ENCODE data around the gene CAPN12.
"Not testable (repeated sequence)": the region's sequence is repeated elsewhere in the genome, so short reads cannot be mapped to it uniquely, and the experiment has no call there.

Gene CAPN12, protein sequence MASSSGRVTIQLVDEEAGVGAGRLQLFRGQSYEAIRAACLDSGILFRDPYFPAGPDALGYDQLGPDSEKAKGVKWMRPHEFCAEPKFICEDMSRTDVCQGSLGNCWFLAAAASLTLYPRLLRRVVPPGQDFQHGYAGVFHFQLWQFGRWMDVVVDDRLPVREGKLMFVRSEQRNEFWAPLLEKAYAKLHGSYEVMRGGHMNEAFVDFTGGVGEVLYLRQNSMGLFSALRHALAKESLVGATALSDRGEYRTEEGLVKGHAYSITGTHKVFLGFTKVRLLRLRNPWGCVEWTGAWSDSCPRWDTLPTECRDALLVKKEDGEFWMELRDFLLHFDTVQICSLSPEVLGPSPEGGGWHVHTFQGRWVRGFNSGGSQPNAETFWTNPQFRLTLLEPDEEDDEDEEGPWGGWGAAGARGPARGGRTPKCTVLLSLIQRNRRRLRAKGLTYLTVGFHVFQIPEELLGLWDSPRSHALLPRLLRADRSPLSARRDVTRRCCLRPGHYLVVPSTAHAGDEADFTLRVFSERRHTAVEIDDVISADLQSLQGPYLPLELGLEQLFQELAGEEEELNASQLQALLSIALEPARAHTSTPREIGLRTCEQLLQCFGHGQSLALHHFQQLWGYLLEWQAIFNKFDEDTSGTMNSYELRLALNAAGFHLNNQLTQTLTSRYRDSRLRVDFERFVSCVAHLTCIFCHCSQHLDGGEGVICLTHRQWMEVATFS

DNA sequence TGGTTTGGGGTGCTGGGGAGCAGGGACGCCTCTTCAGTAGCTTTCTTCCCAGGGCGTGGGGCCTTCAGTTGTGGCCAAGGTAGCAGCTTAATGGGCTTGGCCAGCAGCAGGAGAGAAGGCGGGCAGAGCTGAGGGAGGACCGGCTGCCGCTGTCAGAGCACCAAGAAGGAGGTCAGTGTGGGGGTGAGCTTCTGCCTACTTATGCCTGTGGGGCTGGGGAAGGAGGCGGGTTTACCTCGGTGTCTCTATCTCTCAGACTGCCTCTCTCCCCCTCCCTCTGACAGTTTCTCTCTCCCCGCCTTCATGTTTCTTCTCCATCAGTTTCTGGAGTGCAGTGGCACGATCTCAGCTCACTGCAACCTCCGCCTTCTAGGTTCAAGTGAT, at the start of gene CAPN12:
Gene CAPN12 (minus strand): TSS at position 177 of the 384 bp plus-strand sequence. CDS start 309 bp downstream, outside the sequence.
- DNase-seq (ENCODE audit: low read depth): no peak
- TF ChIP-seq, protein P1, sequence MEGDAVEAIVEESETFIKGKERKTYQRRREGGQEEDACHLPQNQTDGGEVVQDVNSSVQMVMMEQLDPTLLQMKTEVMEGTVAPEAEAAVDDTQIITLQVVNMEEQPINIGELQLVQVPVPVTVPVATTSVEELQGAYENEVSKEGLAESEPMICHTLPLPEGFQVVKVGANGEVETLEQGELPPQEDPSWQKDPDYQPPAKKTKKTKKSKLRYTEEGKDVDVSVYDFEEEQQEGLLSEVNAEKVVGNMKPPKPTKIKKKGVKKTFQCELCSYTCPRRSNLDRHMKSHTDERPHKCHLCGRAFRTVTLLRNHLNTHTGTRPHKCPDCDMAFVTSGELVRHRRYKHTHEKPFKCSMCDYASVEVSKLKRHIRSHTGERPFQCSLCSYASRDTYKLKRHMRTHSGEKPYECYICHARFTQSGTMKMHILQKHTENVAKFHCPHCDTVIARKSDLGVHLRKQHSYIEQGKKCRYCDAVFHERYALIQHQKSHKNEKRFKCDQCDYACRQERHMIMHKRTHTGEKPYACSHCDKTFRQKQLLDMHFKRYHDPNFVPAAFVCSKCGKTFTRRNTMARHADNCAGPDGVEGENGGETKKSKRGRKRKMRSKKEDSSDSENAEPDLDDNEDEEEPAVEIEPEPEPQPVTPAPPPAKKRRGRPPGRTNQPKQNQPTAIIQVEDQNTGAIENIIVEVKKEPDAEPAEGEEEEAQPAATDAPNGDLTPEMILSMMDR (IDR thresholded peaks at IDR 0.05; ENCODE audit: low read depth, low read length, missing control alignments): no peak
- no peak within 1 kb of the TSS for H3K4me3 ChIP-seq (ENCODE audit: low read depth, low read length)

GRCh38 chr19:38793671-38794070, 49.4 kb upstream of the CAPN12 start:
- TF ChIP-seq, protein P1 (IDR thresholded peaks at IDR 0.05; ENCODE audit: low read depth, low read length, missing control alignments): no peak
- no peak for DNase-seq (ENCODE audit: low read depth)
- no peak overlapping the region for H3K4me3 ChIP-seq (ENCODE audit: low read depth, low read length)

- DNase-seq (ENCODE audit: low read depth): no peak
- no peak overlapping the region for H3K4me3 ChIP-seq (ENCODE audit: low read depth, low read length)
- TF ChIP-seq, protein P1 (IDR thresholded peaks at IDR 0.05; ENCODE audit: low read depth, low read length, missing control alignments): no peak
These were observed 48.9 kb upstream of the CAPN12 start for GRCh38 chr19:38793177-38793576.

- no peak for DNase-seq (ENCODE audit: low read depth)
- no peak overlapping the region; the same call in 1 of the 2 replicates for H3K4me3 ChIP-seq (ENCODE audit: low read depth, low read length)
- TF ChIP-seq, protein P1 (IDR thresholded peaks at IDR 0.05; ENCODE audit: low read depth, low read length, missing control alignments): peak; percentile 36
These were observed 48.2 kb upstream of the CAPN12 start for GRCh38 chr19:38792250-38793111.

DNA sequence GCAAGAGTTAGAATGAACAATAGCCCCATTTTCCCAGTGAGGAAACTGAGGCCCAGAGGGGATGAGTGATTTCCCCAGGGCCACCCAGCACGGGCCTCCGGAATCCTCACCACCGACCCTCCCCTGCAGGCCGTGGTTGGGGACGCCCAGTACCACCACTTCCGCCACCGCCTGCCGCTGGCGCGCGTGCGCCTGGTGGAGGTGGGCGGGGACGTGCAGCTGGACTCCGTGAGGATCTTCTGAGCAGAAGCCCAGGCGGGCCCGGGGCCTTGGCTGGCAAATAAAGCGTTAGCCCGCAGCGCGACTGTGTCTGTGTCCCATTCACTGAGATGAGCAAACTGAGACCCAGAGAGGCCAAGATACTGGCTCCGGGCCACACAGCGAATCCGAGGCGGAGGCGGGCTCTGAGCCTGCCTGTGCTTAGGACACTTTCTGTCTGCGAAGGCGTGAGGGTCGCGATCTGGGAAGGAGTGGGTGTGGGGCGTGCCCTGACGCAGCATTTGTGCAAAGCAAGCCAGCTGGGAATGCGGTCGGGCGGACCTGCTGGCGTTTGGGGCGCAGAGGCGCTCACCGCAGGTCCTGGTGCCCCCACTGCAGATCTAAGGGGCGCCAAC, 47.3 kb upstream of the CAPN12 start:
- DNase-seq (ENCODE audit: low read depth); H3K4me3 ChIP-seq (ENCODE audit: low read depth, low read length): not testable (repeated sequence)

GRCh38 chr19:38790507-38791403, 46.5 kb upstream of the CAPN12 start:
- DNase-seq (ENCODE audit: low read depth); H3K4me3 ChIP-seq (ENCODE audit: low read depth, low read length): not testable (repeated sequence)

Data from GM12864 (cell line).